ENCODE data around the gene PUS7L. TPM values are rescaled to one million over a fixed set of nuclear protein-coding genes. Genes with fewer than 3 reads are reported as not detected.

The PUS7L gene, protein sequence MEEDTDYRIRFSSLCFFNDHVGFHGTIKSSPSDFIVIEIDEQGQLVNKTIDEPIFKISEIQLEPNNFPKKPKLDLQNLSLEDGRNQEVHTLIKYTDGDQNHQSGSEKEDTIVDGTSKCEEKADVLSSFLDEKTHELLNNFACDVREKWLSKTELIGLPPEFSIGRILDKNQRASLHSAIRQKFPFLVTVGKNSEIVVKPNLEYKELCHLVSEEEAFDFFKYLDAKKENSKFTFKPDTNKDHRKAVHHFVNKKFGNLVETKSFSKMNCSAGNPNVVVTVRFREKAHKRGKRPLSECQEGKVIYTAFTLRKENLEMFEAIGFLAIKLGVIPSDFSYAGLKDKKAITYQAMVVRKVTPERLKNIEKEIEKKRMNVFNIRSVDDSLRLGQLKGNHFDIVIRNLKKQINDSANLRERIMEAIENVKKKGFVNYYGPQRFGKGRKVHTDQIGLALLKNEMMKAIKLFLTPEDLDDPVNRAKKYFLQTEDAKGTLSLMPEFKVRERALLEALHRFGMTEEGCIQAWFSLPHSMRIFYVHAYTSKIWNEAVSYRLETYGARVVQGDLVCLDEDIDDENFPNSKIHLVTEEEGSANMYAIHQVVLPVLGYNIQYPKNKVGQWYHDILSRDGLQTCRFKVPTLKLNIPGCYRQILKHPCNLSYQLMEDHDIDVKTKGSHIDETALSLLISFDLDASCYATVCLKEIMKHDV
- 24.7 and 29.2 TPM in 2 replicates for polyA plus RNA-seq
- 31.7 and 42.4 TPM in 2 replicates for polyA minus RNA-seq

GRCh38 chr12:43758728-43759563 is at the start of gene PUS7L, which contains the start of gene IRAK4:
TSS of gene PUS7L (minus strand) at chr12:43758790. CDS start at chr12:43755245, 3,545 bp downstream.
TSS of gene IRAK4 (plus strand) at chr12:43758951. CDS start at chr12:43768112, 9,161 bp downstream.
- peak within 1 kb of the TSS; percentile 73 for H2AFZ ChIP-seq (ENCODE audit: low read depth, low read length)
- H3K4me2 ChIP-seq (ENCODE audit: low read length): peak within 1 kb of the TSS; percentile 77
- peak within 1 kb of the TSS; percentile 44 for H3K27ac ChIP-seq (ENCODE audit: low read length)
- H3K4me3 ChIP-seq (ENCODE audit: low read length): peak within 1 kb of the TSS; percentile 82
- H3K27me3 ChIP-seq (ENCODE audit: insufficient read depth, low read depth, low read length): no peaks in the 10 kb centered on the region
- no peaks in the 10 kb centered on the region for H3K79me2 ChIP-seq (replicated peaks; ENCODE audit: insufficient read depth, low read length)
- peak within 1 kb of the TSS; percentile 67 for H3K9ac ChIP-seq (ENCODE audit: low read length)
- no peaks in the 10 kb centered on the region for H3K9me3 ChIP-seq (ENCODE audit: low read length)
- no peaks in the 10 kb centered on the region for H3K9me2 ChIP-seq (ENCODE audit: insufficient read depth, low read length)
- TF ChIP-seq SMC3 (conservative IDR thresholded peaks at IDR 0.05; ENCODE audit: poor library complexity) (peak; percentile 45), REST (IDR thresholded peaks at IDR 0.05; ENCODE audit: borderline replicate concordance) (no peak), TAF1 (IDR thresholded peaks at IDR 0.05; ENCODE audit: low read depth) (peak; percentile 3), RAD21 (conservative IDR thresholded peaks at IDR 0.05) (peak; percentile 49), EZH2 (IDR thresholded peaks at IDR 0.05; ENCODE audit: borderline replicate concordance, insufficient read depth, low read length, poor library complexity, severe bottlenecking) (no peak), POLR2AphosphoS5 (IDR thresholded peaks at IDR 0.05) (peak; percentile 65), CTCF (IDR thresholded peaks at IDR 0.05; ENCODE audit: poor library complexity, severe bottlenecking) (peak; percentile 73), EP300 (conservative IDR thresholded peaks at IDR 0.05; ENCODE audit: poor library complexity, severe bottlenecking) (no peak), MXI1 (conservative IDR thresholded peaks at IDR 0.05; ENCODE audit: poor library complexity, severe bottlenecking) (no peak)
- H3F3A ChIP-seq (ENCODE audit: insufficient read depth, low read length, poor library complexity, severe bottlenecking): no peaks in the 10 kb centered on the region
- no peaks in the 10 kb centered on the region for H3K36me3 ChIP-seq (ENCODE audit: insufficient read depth, low read length)
- H4K20me1 ChIP-seq (ENCODE audit: insufficient read depth): no peaks in the 10 kb centered on the region
